A673 (cell line): ENCODE data around the gene INTS1. TPM values are rescaled to one million over a fixed set of nuclear protein-coding genes. Genes with fewer than 3 reads are reported as not detected.

Experiments
- BruUV-seq: library from RNA; stranded (reverse); fragments of 400-500 nt; replicated peaks from 2 replicates; lab custom pipeline; 2021; lab: Mats Ljungman, UMichigan
- CTCF ChIA-PET: fragments of 300-600 bp; sonication (Branson Sonifier 250); formaldehyde crosslinking; loops from one replicate; lab custom pipeline; 2022; ENCODE audit warnings: antibody characterized with exemption; lab: Charles Lee
- POLR2A ChIA-PET: fragments of 300-600 bp; sonication (Branson Sonifier 250); formaldehyde crosslinking; loops from one replicate; lab custom pipeline; 2022; ENCODE audit warnings: antibody characterized with exemption; ENCODE audit not compliant: low non-redundant PET; lab: Charles Lee
- DNase-seq: peaks from one replicate; pipeline ENCODE4 v3.0.0-alpha.2; 2015; ENCODE audit warnings: low spot score
- H3K27ac ChIP-seq: fragments of 200-600 bp; sonication (generic); 2 replicates; pipeline ENCODE4 v1.5.1; 2016; ENCODE audit warnings: mixed run types, low read depth, mild to moderate bottlenecking, mixed read lengths, antibody characterized with exemption, low read length; ENCODE audit not compliant: poor library complexity, severe bottlenecking
- H3K27me3 ChIP-seq: fragments of 200-600 bp; sonication (generic); replicated peaks from 2 replicates; pipeline ENCODE4 v1.6.1; 2017; ENCODE audit warnings: mixed run types, low read depth, mild to moderate bottlenecking, mixed read lengths, antibody characterized with exemption, low read length; ENCODE audit not compliant: insufficient read depth, poor library complexity
- H3K36me3 ChIP-seq: fragments of 200-600 bp; sonication (generic); 2 replicates; pipeline ENCODE4 v1.6.1; 2016; ENCODE audit warnings: mixed run types, mild to moderate bottlenecking, mixed read lengths, antibody characterized with exemption, low read length; ENCODE audit not compliant: insufficient read depth, poor library complexity, severe bottlenecking
- H3K4me1 ChIP-seq: fragments of 200-600 bp; sonication (generic); 2 replicates; pipeline ENCODE4 v1.6.1; 2017; ENCODE audit warnings: mixed run types, mild to moderate bottlenecking, mixed read lengths, antibody characterized with exemption, low read length; ENCODE audit not compliant: insufficient read depth, poor library complexity, severe bottlenecking
- H3K4me3 ChIP-seq: fragments of 200-600 bp; sonication (generic); 2 replicates; pipeline ENCODE4 v1.5.1; 2016; ENCODE audit warnings: low read depth, mixed run types, mild to moderate bottlenecking, mixed read lengths, low read length; ENCODE audit not compliant: poor library complexity, severe bottlenecking
- H3K9me3 ChIP-seq: fragments of 200-600 bp; sonication (generic); 2 replicates; pipeline ENCODE4 v1.6.1; 2016; ENCODE audit warnings: mixed run types, low read depth, mild to moderate bottlenecking, mixed read lengths, antibody characterized with exemption, low read length; ENCODE audit not compliant: poor library complexity, severe bottlenecking
- EZH2 ChIP-seq: fragments of 200-600 bp; sonication (generic); IDR thresholded peaks from 2 replicates; pipeline ENCODE4 v1.6.1; 2017; ENCODE audit warnings: borderline replicate concordance, low read depth, mild to moderate bottlenecking, mixed read lengths, antibody characterized with exemption, low read length; ENCODE audit not compliant: poor library complexity, severe bottlenecking
- intact Hi-C: fragments of 100-400 bp; cut with micrococcal nuclease; formaldehyde crosslinking; loops from one replicate; pipeline ENCODE4 v1.10.0; 2022; ENCODE audit not compliant: unreplicated experiment
- total RNA-seq: library from RNA; stranded (reverse); gene quantifications from 2 replicates; pipeline ENCODE4 v1.2.3, GENCODE V29; 2021
- TF ChIP-seq, protein P1 (sequence below): fragments of 300-800, 200-600 bp; sonication (generic); conservative IDR thresholded peaks from 2 replicates; pipeline ENCODE4 v1.5.1; 2017; ENCODE audit warnings: low read depth, mild to moderate bottlenecking, antibody characterized with exemption, low read length, moderate library complexity, mixed read lengths

The INTS1 gene
- total RNA-seq, 1 experiment from 2014 or later = 129 TPM

DNA sequence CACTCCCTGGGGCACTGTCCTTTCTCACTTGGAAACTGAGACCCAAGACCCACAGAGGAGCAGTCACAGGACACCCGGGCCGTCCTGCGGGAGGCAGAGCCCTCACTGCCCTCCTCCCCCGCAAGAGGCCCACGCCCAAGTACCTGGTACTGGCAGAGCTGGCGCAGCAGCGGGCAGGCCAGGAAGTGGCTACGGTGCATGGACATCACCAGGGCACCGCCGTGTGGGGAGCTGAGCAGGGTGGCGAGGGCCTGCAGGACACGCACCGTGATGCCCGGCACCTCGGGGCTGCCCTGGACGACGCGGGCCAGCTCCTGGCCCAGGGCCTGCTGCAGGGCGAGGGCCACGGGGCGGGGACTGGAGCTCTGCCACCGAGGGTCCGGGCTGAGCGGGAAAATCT is 24.9 kb downstream of the INTS1 start:
- Histone ChIP-seq H3K4me3 (no peak overlapping the region), H3K36me3 (peaks cover 8% of the 10 kb centered on the region), H3K9me3 (no peaks in the 10 kb centered on the region), H3K4me1 (no peaks in the 10 kb centered on the region), H3K27me3 (no peaks in the 10 kb centered on the region), H3K27ac (no peak overlapping the region)
- DNase-seq = no peak
- POLR2A ChIA-PET = no interaction called here
- intact Hi-C loops = no loop called here
- no TSS peak for BruUV-seq
- CTCF ChIA-PET = no interaction called here
- TF ChIP-seq, protein P1, sequence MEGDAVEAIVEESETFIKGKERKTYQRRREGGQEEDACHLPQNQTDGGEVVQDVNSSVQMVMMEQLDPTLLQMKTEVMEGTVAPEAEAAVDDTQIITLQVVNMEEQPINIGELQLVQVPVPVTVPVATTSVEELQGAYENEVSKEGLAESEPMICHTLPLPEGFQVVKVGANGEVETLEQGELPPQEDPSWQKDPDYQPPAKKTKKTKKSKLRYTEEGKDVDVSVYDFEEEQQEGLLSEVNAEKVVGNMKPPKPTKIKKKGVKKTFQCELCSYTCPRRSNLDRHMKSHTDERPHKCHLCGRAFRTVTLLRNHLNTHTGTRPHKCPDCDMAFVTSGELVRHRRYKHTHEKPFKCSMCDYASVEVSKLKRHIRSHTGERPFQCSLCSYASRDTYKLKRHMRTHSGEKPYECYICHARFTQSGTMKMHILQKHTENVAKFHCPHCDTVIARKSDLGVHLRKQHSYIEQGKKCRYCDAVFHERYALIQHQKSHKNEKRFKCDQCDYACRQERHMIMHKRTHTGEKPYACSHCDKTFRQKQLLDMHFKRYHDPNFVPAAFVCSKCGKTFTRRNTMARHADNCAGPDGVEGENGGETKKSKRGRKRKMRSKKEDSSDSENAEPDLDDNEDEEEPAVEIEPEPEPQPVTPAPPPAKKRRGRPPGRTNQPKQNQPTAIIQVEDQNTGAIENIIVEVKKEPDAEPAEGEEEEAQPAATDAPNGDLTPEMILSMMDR = no peak
- no peak for TF ChIP-seq EZH2

DNA sequence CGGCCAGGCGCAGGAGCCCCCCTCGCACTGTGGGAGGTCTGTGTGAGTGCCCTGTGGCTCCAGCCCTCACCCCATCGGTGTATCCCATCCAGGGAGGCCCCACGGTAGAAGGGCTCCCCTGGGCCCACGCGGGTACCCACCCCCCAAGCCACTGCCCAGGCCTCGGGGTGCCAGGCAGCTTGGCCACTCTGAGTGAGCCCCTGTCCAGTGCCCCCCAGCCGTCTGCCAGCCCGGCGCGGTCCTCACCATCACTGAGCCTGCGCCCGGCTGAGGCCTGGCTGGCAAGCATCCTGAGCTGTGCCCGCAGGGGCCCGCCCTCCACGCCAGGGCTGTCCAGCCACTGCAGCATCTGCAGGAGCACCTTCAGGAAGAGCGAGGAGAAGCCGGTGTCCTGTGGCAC is 25.7 kb downstream of the INTS1 start:
- intact Hi-C loops = no loop called here
- no TSS peak for BruUV-seq
- Histone ChIP-seq H3K27me3 (no peaks in the 10 kb centered on the region), H3K27ac (no peak overlapping the region), H3K4me3 (no peak overlapping the region), H3K9me3 (no peaks in the 10 kb centered on the region), H3K36me3 (peaks cover 6% of the 10 kb centered on the region), H3K4me1 (no peaks in the 10 kb centered on the region)
- no peak for DNase-seq
- no peak for TF ChIP-seq EZH2
- TF ChIP-seq, protein P1 = no peak
- POLR2A ChIA-PET = no interaction called here
- CTCF ChIA-PET = no interaction called here

DNA sequence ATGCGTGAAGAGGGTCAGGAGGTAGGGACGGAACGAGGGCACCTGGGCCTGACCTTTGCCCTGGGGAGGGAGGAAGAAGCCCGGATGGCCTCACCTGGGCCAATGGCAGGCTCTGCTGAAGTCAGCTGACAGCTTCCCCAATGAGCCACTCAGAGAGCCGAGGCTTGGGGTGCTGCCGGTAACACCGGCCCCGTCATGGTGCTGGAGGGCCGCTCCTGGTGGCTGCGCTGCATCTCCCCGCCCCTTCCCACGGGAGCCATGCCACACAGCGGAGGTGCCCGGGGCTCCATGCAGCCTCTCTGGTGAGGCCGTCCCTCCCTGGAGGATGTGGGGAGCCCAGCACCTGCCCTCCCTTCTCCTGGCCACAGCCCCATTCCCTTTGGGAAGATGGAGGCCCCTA is 27.3 kb downstream of the INTS1 start:
- Histone ChIP-seq H3K9me3 (no peaks in the 10 kb centered on the region), H3K27me3 (no peaks in the 10 kb centered on the region), H3K4me3 (no peak overlapping the region), H3K27ac (no peak overlapping the region), H3K36me3 (peaks cover 15% of the 10 kb centered on the region), H3K4me1 (no peaks in the 10 kb centered on the region)
- intact Hi-C loops = no loop called here
- DNase-seq = no peak
- ChIA-PET CTCF (no interaction called here), POLR2A (no interaction called here)
- no peak for TF ChIP-seq EZH2
- TF ChIP-seq, protein P1 = no peak
- BruUV-seq = no TSS peak
